ENCODE data around the gene GRB7. TPM values are rescaled to one million over a fixed set of nuclear protein-coding genes. Genes with fewer than 3 reads are reported as not detected.
"Not testable (repeated sequence)": the region's sequence is repeated elsewhere in the genome, so short reads cannot be mapped to it uniquely, and the experiment has no call there.

GRB7 gene
- polyA plus RNA-seq, 4 donors: 2.7 to 48.8 (median 33.1) TPM

GRCh38 chr17:39709319-39709997, 28.3 kb upstream of the GRB7 start:
- DNase-seq (ENCODE audit: low read depth in 4 of 4, low spot score in 3 of 4): no peak

- DNase-seq (ENCODE audit: low read depth in 4 of 4, low spot score in 3 of 4): no peak
Measured at GRCh38 chr17:39709998-39710964, 27.5 kb upstream of the GRB7 start.

GRCh38 chr17:39711071-39711470, 26.7 kb upstream of the GRB7 start:
- not testable (repeated sequence) for DNase-seq (ENCODE audit: low read depth in 4 of 4, low spot score in 3 of 4)

GRCh38 chr17:39711851-39712250, 25.9 kb upstream of the GRB7 start:
- DNase-seq (ENCODE audit: low read depth in 4 of 4, low spot score in 3 of 4): no peak

- DNase-seq (ENCODE audit: low read depth in 4 of 4, low spot score in 3 of 4): no peak
Measured at GRCh38 chr17:39714234-39714633, 23.5 kb upstream of the GRB7 start.

GRCh38 chr17:39715375-39716072, 22.2 kb upstream of the GRB7 start:
- DNase-seq (ENCODE audit: low read depth in 4 of 4, low spot score in 3 of 4): no peak

GRCh38 chr17:39716073-39716818, 21.5 kb upstream of the GRB7 start:
- DNase-seq (ENCODE audit: low read depth in 4 of 4, low spot score in 3 of 4): no peak

- DNase-seq (ENCODE audit: low read depth in 4 of 4, low spot score in 3 of 4): no peak
Measured at GRCh38 chr17:39716879-39717536, 20.7 kb upstream of the GRB7 start.

GRCh38 chr17:39717660-39718059, 20.1 kb upstream of the GRB7 start:
- no peak for DNase-seq (ENCODE audit: low read depth in 4 of 4, low spot score in 3 of 4)

- no peak for DNase-seq (ENCODE audit: low read depth in 4 of 4, low spot score in 3 of 4)
Measured at GRCh38 chr17:39719563-39720355, 18.0 kb upstream of the GRB7 start.

- no peak for DNase-seq (ENCODE audit: low read depth in 4 of 4, low spot score in 3 of 4)
Measured at GRCh38 chr17:39722104-39722503, 15.6 kb upstream of the GRB7 start.

- no peak for DNase-seq (ENCODE audit: low read depth in 4 of 4, low spot score in 3 of 4)
Measured at GRCh38 chr17:39722965-39723848, 14.5 kb upstream of the GRB7 start.

GRCh38 chr17:39724731-39725130, 13.0 kb upstream of the GRB7 start:
- no peak for DNase-seq (ENCODE audit: low read depth in 4 of 4, low spot score in 3 of 4)

- not testable (repeated sequence) for DNase-seq (ENCODE audit: low read depth in 4 of 4, low spot score in 3 of 4)
Measured at GRCh38 chr17:39725923-39726322, 11.8 kb upstream of the GRB7 start.

GRCh38 chr17:39726617-39727016, 11.1 kb upstream of the GRB7 start:
- no peak for DNase-seq (ENCODE audit: low read depth in 4 of 4, low spot score in 3 of 4)

- no peak for DNase-seq (ENCODE audit: low read depth in 4 of 4, low spot score in 3 of 4)
Measured at GRCh38 chr17:39727556-39727955, 10.2 kb upstream of the GRB7 start.

GRCh38 chr17:39729280-39729851, 8.4 kb upstream of the GRB7 start:
- DNase-seq (ENCODE audit: low read depth in 4 of 4, low spot score in 3 of 4): no peak
